LHCN-M2 (cell line): ENCODE measurements around the gene PCDHB10. TPM values are rescaled to one million over a fixed set of nuclear protein-coding genes. Genes with fewer than 3 reads are reported as not detected.
A peak's percentile ranks its signal among the peaks of the same experiment; 100 is the strongest.
"Not testable (repeated sequence)": the region's sequence is repeated elsewhere in the genome, so short reads cannot be mapped to it uniquely, and the experiment has no call there.

Source experiments
- DNase-seq: peaks from one replicate; pipeline ENCODE4 v3.0.0-alpha.2; 2012; ENCODE audit warnings: low read depth
- total RNA-seq: library from RNA; depleted of rRNA; stranded (reverse); fragments of >200 nt; gene quantifications from 2 replicates; pipeline ENCODE4 v1.2.3, GENCODE V29; 2014

Gene PCDHB10
- total RNA-seq, 1 experiment from 2014 or later: 2.8 TPM

DNA sequence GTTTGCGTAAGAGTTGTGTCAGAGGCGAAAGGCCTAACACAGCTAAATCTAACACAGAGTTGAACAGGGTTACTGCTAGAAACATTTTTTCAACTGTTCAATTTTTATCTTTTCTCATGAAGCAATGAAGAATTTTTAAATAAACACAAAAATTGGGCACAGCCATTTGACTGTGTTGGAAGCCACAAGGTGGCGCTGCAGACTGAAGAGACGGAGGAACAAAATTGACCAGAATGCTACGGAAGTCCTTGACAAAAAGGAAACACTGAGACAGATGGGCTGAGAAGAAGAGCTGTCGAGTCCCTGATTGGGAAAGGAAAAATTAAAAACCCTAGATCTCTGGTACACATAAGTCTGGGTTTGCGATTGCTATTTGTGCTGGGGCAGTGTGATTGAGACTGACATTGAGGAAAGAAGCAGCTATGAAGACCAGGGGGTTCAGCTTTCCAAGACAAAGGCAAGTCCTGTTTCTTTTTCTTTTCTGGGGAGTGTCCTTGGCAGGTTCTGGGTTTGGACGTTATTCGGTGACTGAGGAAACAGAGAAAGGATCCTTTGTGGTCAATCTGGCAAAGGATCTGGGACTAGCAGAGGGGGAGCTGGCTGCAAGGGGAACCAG is 5.1 kb upstream of the PCDHB10 start, which contains the start of gene PCDHB9:
Gene PCDHB9 (plus strand): TSS at position 265 of the 616 bp plus-strand sequence. CDS start 158 bp downstream, at position 423.
- peak; percentile 14 for DNase-seq

DNA sequence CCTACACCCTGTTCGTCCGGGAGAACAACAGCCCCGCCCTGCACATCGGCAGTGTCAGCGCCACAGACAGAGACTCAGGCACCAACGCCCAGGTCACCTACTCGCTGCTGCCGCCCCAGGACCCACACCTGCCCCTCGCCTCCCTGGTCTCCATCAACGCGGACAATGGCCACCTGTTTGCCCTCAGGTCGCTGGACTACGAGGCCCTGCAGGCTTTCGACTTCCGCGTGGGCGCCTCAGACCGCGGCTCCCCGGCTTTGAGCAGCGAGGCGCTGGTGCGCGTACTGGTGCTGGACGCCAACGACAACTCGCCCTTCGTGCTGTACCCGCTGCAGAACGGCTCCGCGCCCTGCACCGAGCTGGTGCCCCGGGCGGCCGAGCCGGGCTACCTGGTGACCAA is 3.5 kb upstream of the PCDHB10 start:
- not testable (repeated sequence) for DNase-seq

DNA sequence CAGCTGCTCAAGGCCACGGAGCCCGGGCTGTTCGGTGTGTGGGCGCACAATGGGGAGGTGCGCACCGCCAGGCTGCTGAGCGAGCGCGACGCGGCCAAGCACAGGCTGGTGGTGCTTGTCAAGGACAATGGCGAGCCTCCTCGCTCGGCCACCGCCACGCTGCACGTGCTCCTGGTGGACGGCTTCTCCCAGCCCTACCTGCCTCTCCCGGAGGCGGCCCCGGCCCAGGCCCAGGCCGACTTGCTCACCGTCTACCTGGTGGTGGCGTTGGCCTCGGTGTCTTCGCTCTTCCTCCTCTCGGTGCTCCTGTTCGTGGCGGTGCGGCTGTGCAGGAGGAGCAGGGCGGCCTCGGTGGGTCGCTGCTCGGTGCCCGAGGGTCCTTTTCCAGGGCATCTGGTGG is 3.0 kb upstream of the PCDHB10 start:
- DNase-seq: not testable (repeated sequence)

DNA sequence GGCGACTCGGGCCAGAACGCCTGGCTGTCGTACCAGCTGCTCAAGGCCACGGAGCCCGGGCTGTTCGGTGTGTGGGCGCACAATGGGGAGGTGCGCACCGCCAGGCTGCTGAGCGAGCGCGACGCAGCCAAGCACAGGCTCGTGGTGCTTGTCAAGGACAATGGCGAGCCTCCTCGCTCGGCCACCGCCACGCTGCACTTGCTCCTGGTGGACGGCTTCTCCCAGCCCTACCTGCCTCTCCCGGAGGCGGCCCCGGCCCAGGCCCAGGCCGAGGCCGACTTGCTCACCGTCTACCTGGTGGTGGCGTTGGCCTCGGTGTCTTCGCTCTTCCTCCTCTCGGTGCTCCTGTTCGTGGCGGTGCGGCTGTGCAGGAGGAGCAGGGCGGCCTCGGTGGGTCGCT is 2.2 kb downstream of the PCDHB10 start:
- DNase-seq: not testable (repeated sequence)

DNA sequence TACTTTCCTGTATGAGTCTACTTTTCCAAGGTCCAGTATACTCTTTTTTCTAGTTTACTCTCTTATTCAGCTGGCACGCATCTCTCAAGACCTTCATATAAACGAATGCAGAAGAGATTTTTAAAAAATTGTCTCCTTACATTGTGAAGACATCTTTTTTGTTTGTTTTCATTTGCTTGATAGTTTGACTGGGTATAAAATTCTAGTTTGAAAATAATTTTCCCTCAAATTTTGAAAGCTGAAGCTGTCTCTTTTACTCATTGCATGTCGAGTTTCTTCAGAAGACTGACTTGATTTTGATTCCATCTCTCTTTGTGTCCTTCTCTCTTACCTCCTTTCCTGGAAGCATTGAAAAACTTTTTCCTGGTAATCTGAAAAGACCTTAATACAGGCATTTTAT is 4.2 kb downstream of the PCDHB10 start:
- DNase-seq: no peak

DNA sequence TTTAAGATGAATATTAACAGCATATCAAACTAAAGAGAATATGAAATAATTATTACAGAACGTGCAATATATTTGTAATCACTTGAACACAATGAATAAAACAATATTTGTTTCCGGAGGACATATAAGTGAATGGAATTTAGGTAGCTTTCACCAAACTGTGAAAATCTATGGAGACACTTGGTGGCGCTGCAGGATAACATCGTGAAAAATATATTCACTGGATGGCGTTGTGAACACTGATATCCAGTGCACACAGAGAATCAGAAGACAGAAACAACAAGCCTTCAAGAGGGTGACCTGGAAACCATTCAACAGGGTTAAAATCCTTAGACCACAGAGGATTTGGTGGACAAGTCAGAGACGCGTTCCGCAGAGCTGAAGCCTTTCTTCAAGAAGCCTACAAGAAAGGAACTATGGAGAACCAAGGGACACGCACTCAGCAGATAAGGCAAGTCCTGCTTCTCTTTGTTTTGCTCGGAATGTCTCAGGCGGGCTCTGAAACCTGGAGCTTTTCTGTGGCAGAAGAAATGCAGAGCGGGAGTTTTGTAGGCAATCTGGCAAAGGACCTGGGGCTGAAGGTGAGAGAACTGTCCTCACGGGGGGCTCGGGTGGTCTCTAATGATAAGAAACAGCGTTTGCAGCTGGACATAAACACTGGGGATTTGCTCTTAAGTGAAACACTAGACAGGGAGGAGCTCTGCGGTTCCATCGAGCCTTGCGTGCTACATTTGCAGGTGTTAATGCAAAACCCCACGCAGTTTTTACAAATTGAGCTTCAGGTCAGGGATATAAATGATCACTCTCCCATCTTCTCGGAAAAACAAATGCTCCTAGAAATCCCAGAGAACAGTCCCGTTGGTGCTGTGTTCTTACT is 7.4 kb downstream of the PCDHB10 start, which contains the start of gene PCDHB11:
Gene PCDHB11 (plus strand): TSS at position 269 of the 877 bp plus-strand sequence. CDS start 148 bp downstream, at position 417.
- peak; percentile 33 for DNase-seq

DNA sequence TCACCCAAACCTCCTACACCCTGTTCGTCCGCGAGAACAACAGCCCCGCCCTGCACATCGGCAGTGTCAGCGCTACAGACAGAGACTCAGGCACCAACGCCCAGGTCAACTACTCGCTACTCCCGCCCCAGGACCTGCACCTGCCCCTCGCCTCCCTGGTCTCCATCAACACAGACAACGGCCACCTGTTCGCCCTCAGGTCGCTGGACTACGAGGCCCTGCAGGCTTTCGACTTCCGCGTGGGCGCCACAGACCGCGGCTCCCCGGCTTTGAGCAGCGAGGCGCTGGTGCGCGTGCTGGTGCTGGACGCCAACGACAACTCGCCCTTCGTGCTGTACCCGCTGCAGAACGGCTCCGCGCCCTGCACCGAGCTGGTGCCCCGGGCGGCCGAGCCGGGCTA is 9.0 kb downstream of the PCDHB10 start:
- not testable (repeated sequence) for DNase-seq

DNA sequence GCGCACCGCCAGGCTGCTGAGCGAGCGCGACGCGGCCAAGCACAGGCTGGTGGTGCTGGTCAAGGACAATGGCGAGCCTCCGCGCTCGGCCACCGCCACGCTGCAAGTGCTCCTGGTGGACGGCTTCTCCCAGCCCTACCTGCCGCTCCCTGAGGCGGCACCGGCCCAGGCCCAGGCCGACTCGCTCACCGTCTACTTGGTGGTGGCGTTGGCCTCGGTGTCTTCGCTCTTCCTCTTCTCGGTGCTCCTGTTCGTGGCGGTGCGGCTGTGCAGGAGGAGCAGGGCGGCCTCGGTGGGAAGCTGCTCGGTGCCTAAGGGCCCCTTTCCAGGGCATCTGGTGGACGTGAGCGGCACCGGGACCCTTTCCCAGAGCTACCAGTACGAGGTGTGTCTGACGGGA is 9.5 kb downstream of the PCDHB10 start:
- not testable (repeated sequence) for DNase-seq

DNA sequence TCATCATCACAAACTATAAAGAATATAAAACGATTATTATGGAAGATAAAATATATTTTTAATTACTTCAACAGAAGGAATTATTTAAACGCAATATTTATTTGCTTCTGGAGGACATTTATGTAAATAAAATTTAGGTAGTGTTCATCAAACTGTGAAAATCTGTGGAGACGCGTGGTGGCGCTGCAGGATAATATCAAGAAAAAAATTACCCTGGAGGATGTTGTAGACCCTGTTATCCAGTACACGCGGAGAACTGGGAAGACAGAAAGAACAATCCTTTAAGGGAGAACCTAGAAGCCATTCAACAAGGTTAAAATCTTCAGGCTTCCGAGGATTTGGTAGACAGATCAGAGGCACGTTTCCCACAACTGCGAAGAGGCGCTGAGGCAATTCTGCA is 16.3 kb downstream of the PCDHB10 start, which contains the start of gene PCDHB12:
Gene PCDHB12 (plus strand): TSS at position 242 of the 400 bp plus-strand sequence. CDS start 189 bp downstream, outside the sequence.
- peak; percentile 62 for DNase-seq

DNA sequence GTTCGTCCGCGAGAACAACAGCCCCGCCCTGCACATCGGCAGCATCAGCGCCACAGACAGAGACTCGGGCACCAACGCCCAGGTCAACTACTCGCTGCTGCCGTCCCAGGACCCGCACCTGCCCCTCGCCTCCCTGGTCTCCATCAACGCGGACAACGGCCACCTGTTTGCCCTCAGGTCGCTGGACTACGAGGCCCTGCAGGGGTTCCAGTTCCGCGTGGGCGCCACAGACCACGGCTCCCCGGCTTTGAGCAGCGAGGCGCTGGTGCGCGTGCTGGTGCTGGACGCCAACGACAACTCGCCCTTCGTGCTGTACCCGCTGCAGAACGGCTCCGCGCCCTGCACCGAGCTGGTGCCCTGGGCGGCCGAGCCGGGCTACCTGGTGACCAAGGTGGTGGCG is 18.1 kb downstream of the PCDHB10 start:
- not testable (repeated sequence) for DNase-seq

DNA sequence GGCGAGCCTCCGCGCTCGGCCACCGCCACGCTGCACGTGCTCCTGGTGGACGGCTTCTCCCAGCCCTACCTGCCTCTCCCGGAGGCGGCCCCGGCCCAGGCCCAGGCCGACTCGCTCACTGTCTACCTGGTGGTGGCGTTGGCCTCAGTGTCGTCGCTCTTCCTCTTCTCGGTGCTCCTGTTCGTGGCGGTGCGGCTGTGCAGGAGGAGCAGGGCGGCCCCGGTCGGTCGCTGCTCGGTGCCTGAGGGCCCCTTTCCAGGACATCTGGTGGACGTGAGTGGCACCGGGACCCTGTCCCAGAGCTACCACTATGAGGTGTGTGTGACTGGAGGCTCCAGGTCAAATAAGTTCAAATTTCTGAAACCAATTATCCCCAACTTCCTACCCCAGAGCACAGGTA is 18.7 kb downstream of the PCDHB10 start:
- DNase-seq: not testable (repeated sequence)

DNA sequence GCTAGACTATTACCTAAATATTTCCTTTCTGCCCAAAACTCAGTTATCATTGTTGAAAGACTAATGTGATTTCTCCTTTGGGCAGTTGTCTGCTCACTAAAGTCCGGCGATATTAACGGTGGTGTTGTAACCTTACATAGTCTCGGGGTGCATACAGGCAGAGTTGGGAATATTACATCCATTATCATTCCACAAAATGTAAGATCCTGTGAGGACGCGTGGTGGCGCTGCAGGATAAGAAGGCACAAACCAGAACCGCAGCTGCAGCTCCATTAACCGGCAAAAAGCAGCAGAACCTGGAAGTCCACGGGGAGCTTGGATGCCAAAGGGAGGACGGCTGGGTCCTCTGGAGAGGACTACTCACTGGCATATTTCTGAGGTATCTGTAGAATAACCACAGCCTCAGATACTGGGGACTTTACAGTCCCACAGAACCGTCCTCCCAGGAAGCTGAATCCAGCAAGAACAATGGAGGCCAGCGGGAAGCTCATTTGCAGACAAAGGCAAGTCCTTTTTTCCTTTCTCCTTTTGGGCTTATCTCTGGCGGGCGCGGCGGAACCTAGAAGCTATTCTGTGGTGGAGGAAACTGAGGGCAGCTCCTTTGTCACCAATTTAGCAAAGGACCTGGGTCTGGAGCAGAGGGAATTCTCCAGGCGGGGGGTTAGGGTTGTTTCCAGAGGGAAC is 21.6 kb downstream of the PCDHB10 start, which contains the start of gene PCDHB13:
Gene PCDHB13 (plus strand): TSS at position 264 of the 684 bp plus-strand sequence. CDS start 205 bp downstream, at position 469.
- peak; percentile 75 for DNase-seq

DNA sequence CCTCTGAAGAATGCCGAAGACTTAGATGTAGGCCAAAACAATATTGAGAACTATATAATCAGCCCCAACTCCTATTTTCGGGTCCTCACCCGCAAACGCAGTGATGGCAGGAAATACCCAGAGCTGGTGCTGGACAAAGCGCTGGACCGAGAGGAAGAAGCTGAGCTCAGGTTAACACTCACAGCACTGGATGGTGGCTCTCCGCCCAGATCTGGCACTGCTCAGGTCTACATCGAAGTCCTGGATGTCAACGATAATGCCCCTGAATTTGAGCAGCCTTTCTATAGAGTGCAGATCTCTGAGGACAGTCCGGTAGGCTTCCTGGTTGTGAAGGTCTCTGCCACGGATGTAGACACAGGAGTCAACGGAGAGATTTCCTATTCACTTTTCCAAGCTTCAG is 22.4 kb downstream of the PCDHB10 start:
- not testable (repeated sequence) for DNase-seq

DNA sequence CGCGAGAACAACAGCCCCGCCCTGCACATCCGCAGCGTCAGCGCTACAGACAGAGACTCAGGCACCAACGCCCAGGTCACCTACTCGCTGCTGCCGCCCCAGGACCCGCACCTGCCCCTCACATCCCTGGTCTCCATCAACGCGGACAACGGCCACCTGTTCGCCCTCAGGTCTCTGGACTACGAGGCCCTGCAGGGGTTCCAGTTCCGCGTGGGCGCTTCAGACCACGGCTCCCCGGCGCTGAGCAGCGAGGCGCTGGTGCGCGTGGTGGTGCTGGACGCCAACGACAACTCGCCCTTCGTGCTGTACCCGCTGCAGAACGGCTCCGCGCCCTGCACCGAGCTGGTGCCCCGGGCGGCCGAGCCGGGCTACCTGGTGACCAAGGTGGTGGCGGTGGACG is 23.4 kb downstream of the PCDHB10 start:
- DNase-seq: not testable (repeated sequence)

DNA sequence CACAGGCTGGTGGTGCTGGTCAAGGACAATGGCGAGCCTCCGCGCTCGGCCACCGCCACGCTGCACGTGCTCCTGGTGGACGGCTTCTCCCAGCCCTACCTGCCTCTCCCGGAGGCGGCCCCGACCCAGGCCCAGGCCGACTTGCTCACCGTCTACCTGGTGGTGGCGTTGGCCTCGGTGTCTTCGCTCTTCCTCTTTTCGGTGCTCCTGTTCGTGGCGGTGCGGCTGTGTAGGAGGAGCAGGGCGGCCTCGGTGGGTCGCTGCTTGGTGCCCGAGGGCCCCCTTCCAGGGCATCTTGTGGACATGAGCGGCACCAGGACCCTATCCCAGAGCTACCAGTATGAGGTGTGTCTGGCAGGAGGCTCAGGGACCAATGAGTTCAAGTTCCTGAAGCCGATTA is 23.9 kb downstream of the PCDHB10 start:
- not testable (repeated sequence) for DNase-seq

DNA sequence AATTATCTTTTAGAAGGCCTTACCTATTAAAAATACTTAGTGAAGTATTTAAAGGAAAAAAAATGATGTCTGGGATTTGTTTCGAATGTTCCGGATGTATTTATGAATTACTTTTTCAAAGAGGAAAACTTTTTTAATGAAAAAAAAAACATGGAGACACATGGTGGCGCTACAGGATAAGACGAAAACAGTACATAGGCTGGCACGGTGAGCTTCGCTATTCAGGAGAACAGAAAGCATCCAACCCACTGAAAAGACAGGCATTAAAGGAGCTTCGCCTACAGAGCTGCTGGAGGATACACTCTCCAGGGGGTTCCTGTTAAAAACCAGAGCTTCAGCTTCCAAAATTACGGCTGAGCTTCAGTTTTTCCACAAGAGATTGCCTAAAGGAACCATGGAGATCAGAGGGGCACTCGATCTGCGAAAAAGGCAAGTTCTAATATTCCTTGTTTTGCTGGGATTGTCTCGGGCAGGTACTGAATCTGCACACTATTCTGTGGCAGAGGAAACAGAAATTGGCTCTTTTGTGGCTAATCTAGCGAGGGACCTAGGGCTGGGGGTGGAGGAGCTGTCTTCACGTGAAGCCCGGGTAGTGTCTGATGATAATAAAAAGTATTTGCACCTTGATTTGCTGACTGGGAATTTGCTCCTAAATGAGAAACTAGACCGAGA is 31.1 kb downstream of the PCDHB10 start, which contains the start of gene PCDHB14:
Gene PCDHB14 (plus strand): TSS at position 232 of the 672 bp plus-strand sequence. CDS start 163 bp downstream, at position 395.
- DNase-seq: peak; percentile 35

DNA sequence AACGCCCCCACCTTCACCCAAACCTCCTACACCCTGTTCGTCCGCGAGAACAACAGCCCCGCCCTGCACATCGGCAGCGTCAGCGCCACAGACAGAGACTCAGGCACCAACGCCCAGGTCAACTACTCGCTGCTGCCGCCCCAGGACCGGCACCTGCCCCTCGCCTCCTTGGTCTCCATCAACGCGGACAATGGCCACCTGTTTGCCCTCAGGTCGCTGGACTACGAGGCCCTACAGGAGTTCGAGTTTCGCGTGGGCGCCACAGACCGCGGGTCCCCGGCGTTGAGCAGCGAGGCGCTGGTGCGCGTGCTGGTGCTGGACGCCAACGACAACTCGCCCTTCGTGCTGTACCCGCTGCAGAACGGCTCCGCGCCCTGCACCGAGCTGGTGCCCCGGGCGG is 32.7 kb downstream of the PCDHB10 start:
- DNase-seq: not testable (repeated sequence)

DNA sequence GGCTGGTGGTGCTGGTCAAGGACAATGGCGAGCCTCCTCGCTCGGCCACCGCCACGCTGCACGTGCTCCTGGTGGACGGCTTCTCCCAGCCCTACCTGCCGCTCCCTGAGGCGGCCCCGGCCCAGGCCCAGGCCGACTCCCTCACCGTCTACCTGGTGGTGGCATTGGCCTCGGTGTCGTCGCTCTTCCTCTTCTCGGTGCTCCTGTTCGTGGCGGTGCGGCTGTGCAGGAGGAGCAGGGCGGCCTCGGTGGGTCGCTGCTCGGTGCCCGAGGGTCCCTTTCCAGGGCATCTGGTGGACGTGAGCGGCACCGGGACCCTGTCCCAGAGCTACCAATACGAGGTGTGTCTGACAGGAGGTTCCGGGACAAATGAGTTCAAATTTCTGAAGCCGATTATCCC is 33.3 kb downstream of the PCDHB10 start:
- DNase-seq: not testable (repeated sequence)

DNA sequence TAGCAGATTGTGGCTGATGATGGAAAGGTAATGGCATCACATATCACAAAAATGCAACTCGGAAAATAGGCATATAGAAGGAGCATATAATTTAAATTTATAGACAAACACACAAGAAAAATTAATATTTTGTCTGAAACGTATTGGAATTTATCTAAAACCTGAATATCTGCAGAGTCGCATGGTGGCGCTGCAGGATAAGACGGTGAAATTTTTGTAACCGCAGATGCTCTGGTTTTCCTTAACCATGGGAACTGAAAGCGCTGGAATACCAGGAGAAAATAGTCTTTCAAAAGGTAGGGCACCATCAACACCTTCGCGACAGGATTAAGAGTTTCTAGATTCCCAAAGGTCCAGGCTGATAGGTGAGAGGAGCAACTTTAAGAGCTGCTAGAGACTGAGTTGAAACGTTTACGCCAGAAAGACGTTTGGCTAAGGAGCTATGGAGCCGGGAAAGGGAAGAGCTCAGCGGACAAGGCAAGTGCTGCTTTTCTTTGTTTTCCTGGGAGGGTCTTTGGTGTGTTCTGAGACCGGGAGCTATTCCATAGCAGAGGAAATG is 42.0 kb downstream of the PCDHB10 start:
- DNase-seq: peak; percentile 22

DNA sequence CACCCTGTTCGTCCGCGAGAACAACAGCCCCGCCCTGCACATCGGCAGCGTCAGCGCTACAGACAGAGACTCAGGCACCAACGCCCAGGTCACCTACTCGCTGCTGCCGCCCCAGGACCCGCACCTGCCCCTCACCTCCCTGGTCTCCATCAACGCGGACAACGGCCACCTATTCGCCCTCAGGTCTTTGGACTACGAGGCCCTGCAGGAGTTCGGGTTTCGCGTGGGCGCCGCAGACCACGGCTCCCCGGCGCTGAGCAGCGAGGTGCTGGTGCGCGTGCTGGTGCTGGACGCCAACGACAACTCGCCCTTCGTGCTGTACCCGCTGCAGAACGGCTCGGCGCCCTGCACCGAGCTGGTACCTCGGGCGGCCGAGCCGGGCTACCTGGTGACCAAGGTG is 43.8 kb downstream of the PCDHB10 start:
- not testable (repeated sequence) for DNase-seq
